Vagina (tissue), 2 donors: ENCODE measurements around the gene PPFIBP2. TPM values are rescaled to one million over a fixed set of nuclear protein-coding genes. Genes with fewer than 3 reads are reported as not detected.

Source experiments
- DNase-seq, 2 donors: peaks; one replicate each; pipeline ENCODE4 v3.0.0-alpha.2; 2017; ENCODE audit errors: extremely low spot score in 2 of 2
- H3K27ac ChIP-seq: fragments of 200-600 bp; sonication (generic); one replicate; pipeline ENCODE4 v1.5.1; 2019
- H3K27me3 ChIP-seq: fragments of 200-600 bp; sonication (generic); one replicate; pipeline ENCODE4 v1.5.1; 2019
- H3K36me3 ChIP-seq, 2 donors: fragments of 200-600 bp; sonication (generic); one replicate each; pipeline ENCODE4 v1.5.1; 2017 to 2019
- H3K4me1 ChIP-seq: fragments of 200-600 bp; sonication (generic); one replicate; pipeline ENCODE4 v1.5.1; 2019
- H3K4me3 ChIP-seq, 2 donors: fragments of 200-600 bp; sonication (generic); 1 replicate in 1 of 2; 2 replicates in 1 of 2; pipeline ENCODE4 v1.5.1; 2016 to 2019
- H3K9me3 ChIP-seq: fragments of 200-600 bp; sonication (generic); one replicate; pipeline ENCODE4 v1.5.1; 2019
- CTCF ChIP-seq, 3 experiments: fragments of 450-650 bp in 2 of 3; fragments of 200-600 bp in 1 of 3; sonication (generic) in 1 of 3; IDR thresholded peaks; one replicate each; pipeline ENCODE4 v1.5.1; 2017 to 2019; ENCODE audit warnings: antibody characterized with exemption in 3 of 3, mild to moderate bottlenecking in 2 of 3, moderate library complexity in 2 of 3
- POLR2A ChIP-seq, 2 donors: fragments of 450-650 bp; IDR thresholded peaks; one replicate each; pipeline ENCODE4 v1.6.1; 2017; ENCODE audit warnings: antibody characterized with exemption in 2 of 2, mild to moderate bottlenecking in 2 of 2, moderate library complexity in 2 of 2
- POLR2AphosphoS5 ChIP-seq, 2 donors: sonication (generic); formaldehyde crosslinking; IDR thresholded peaks; one replicate each; pipeline ENCODE4 v1.9.0; 2017; ENCODE audit warnings: antibody characterized with exemption in 2 of 2, mild to moderate bottlenecking in 2 of 2, low read depth in 1 of 2; ENCODE audit not compliant: insufficient read depth in 1 of 2
- intact Hi-C: fragments of 100-400 bp; cut with DNase I; formaldehyde crosslinking; loops from one replicate; pipeline ENCODE4 v1.15.1; 2023
- total RNA-seq: library from RNA; depleted of rRNA; stranded (reverse); fragments of >200 nt; gene quantifications from one replicate; pipeline ENCODE4 v1.2.3, GENCODE V29; 2016

The PPFIBP2 gene
- total RNA-seq, 1 donor from 2014 or later, result 48.1 TPM

- H3K27me3 ChIP-seq, result no peaks in the 10 kb centered on the region
- H3K36me3 ChIP-seq, result no peaks in the 10 kb centered on the region
- H3K9me3 ChIP-seq, result no peaks in the 10 kb centered on the region
- intact Hi-C loops, result no loop called here
- H3K27ac ChIP-seq, result no peak overlapping the region
- no peak overlapping the region for H3K4me3 ChIP-seq
- no peak for DNase-seq
- no peak for TF ChIP-seq POLR2AphosphoS5 (IDR thresholded peaks at IDR 0.05; ENCODE audit: insufficient read depth in 1 of 2, low read depth in 1 of 2)
- TF ChIP-seq POLR2A (IDR thresholded peaks at IDR 0.05), result no peak
- no peak for TF ChIP-seq CTCF (IDR thresholded peaks at IDR 0.05)
- H3K4me1 ChIP-seq, result peaks cover 23% of the 10 kb centered on the region
Observed at GRCh38 chr11:7545611-7546010, 31.8 kb downstream of the PPFIBP2 start.

- Histone ChIP-seq H3K4me1 (peaks cover 17% of the 10 kb centered on the region), H3K27ac (no peak overlapping the region), H3K36me3 (no peaks in the 10 kb centered on the region), H3K27me3 (no peaks in the 10 kb centered on the region), H3K4me3 (no peak overlapping the region), H3K9me3 (no peaks in the 10 kb centered on the region)
- no peak for DNase-seq
- intact Hi-C loops, result no loop called here
- TF ChIP-seq CTCF (IDR thresholded peaks at IDR 0.05) (no peak), POLR2AphosphoS5 (IDR thresholded peaks at IDR 0.05; ENCODE audit: insufficient read depth in 1 of 2, low read depth in 1 of 2) (peak in 1 of 2 donors; percentile 16)
Observed at GRCh38 chr11:7546324-7546791, 32.6 kb downstream of the PPFIBP2 start.

GRCh38 chr11:7547687-7548086 lies 33.9 kb downstream of the PPFIBP2 start:
- no peak for DNase-seq
- Histone ChIP-seq H3K36me3 (no peaks in the 10 kb centered on the region), H3K4me3 (no peak overlapping the region), H3K4me1 (peaks cover 11% of the 10 kb centered on the region), H3K27me3 (no peaks in the 10 kb centered on the region), H3K27ac (no peak overlapping the region), H3K9me3 (no peaks in the 10 kb centered on the region)
- no peak for TF ChIP-seq POLR2A (IDR thresholded peaks at IDR 0.05)
- intact Hi-C loops, result no loop called here

GRCh38 chr11:7548659-7549274 lies 35.0 kb downstream of the PPFIBP2 start:
- intact Hi-C loops, result no loop called here
- H3K36me3 ChIP-seq, result no peaks in the 10 kb centered on the region

GRCh38 chr11:7549681-7550080 lies 35.9 kb downstream of the PPFIBP2 start:
- H3K4me3 ChIP-seq, result no peak overlapping the region
- intact Hi-C loops, result no loop called here
- peaks cover 11% of the 10 kb centered on the region for H3K4me1 ChIP-seq
- H3K36me3 ChIP-seq, result no peaks in the 10 kb centered on the region
- DNase-seq, result no peak
- TF ChIP-seq POLR2A (IDR thresholded peaks at IDR 0.05), result no peak
- no peak for TF ChIP-seq POLR2AphosphoS5 (IDR thresholded peaks at IDR 0.05; ENCODE audit: insufficient read depth in 1 of 2, low read depth in 1 of 2)
- TF ChIP-seq CTCF (IDR thresholded peaks at IDR 0.05), result no peak
- no peaks in the 10 kb centered on the region for H3K27me3 ChIP-seq
- no peak overlapping the region for H3K27ac ChIP-seq
- no peaks in the 10 kb centered on the region for H3K9me3 ChIP-seq

More at GRCh38 chr11:7548659-7549274, 35.0 kb downstream of the PPFIBP2 start:
- Histone ChIP-seq H3K4me1 (peaks cover 5% of the 10 kb centered on the region), H3K27me3 (no peaks in the 10 kb centered on the region), H3K4me3 (no peak overlapping the region), H3K27ac (no peak overlapping the region), H3K9me3 (no peaks in the 10 kb centered on the region)
- TF ChIP-seq POLR2AphosphoS5 (IDR thresholded peaks at IDR 0.05; ENCODE audit: insufficient read depth in 1 of 2, low read depth in 1 of 2) (no peak), POLR2A (IDR thresholded peaks at IDR 0.05) (no peak), CTCF (IDR thresholded peaks at IDR 0.05) (no peak)
- DNase-seq, result no peak
